ENCODE results near the gene HIPK3. TPM values are rescaled to one million over a fixed set of nuclear protein-coding genes. Genes with fewer than 3 reads are reported as not detected.

HIPK3 gene
- total and polyA plus RNA-seq, 10 of the 15 experiments (the other 5 are each of a cell fraction or from before 2014, with no cell fraction given), result 3.4 to 26.5 (median 13.6) TPM

DNA sequence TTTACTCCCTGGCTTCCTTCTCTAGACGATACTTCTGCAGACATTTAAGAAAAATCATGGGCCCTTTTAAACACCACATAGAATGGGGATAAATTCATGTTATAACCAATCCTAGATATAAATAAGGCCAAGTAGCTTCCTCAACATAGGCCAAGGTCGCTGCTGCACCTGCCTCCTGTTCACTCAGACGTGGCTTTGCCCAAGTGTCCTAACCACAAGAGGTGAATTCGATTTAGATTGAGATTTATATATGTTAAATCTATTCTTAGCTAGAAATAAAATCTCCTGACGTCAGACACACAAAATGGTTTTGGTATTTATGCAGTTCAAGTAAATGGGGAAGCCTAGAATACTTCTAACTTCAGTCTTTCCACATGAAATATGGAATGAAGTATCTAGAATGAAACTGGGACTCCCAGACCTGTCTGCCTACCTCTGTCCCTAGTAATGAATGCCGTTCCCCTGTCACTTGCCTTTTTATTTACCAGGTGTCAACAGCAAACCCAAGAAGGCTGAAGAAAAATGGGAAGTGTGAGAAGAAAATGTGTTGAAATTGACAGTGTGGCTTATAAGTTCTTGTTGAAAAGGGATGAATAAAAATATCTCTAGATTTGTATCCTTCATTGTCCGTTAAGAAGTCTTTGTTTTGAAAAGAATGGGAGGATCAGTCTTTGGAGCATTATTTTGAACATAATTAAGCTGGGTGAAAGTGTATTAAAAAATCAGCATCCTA lies 131.8 kb downstream of the HIPK3 start (continued):
- TF ChIP-seq, protein P1, sequence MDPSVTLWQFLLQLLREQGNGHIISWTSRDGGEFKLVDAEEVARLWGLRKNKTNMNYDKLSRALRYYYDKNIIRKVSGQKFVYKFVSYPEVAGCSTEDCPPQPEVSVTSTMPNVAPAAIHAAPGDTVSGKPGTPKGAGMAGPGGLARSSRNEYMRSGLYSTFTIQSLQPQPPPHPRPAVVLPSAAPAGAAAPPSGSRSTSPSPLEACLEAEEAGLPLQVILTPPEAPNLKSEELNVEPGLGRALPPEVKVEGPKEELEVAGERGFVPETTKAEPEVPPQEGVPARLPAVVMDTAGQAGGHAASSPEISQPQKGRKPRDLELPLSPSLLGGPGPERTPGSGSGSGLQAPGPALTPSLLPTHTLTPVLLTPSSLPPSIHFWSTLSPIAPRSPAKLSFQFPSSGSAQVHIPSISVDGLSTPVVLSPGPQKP (IDR thresholded peaks at IDR 0.05; ENCODE audit: low read depth, low read length), result no peak
- TF ChIP-seq SP1 (IDR thresholded peaks at IDR 0.05; ENCODE audit: low read depth, low read length) (no peak), NBN (IDR thresholded peaks at IDR 0.05) (no peak), RUNX3 (IDR thresholded peaks at IDR 0.05; ENCODE audit: low read length) (peak; percentile 75)
- TF ChIP-seq, protein P2, sequence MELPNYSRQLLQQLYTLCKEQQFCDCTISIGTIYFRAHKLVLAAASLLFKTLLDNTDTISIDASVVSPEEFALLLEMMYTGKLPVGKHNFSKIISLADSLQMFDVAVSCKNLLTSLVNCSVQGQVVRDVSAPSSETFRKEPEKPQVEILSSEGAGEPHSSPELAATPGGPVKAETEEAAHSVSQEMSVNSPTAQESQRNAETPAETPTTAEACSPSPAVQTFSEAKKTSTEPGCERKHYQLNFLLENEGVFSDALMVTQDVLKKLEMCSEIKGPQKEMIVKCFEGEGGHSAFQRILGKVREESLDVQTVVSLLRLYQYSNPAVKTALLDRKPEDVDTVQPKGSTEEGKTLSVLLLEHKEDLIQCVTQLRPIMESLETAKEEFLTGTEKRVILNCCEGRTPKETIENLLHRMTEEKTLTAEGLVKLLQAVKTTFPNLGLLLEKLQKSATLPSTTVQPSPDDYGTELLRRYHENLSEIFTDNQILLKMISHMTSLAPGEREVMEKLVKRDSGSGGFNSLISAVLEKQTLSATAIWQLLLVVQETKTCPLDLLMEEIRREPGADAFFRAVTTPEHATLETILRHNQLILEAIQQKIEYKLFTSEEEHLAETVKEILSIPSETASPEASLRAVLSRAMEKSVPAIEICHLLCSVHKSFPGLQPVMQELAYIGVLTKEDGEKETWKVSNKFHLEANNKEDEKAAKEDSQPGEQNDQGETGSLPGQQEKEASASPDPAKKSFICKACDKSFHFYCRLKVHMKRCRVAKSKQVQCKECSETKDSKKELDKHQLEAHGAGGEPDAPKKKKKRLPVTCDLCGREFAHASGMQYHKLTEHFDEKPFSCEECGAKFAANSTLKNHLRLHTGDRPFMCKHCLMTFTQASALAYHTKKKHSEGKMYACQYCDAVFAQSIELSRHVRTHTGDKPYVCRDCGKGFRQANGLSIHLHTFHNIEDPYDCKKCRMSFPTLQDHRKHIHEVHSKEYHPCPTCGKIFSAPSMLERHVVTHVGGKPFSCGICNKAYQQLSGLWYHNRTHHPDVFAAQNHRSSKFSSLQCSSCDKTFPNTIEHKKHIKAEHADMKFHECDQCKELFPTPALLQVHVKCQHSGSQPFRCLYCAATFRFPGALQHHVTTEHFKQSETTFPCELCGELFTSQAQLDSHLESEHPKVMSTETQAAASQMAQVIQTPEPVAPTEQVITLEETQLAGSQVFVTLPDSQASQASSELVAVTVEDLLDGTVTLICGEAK (IDR thresholded peaks at IDR 0.05; ENCODE audit: borderline replicate concordance), result no peak

DNA sequence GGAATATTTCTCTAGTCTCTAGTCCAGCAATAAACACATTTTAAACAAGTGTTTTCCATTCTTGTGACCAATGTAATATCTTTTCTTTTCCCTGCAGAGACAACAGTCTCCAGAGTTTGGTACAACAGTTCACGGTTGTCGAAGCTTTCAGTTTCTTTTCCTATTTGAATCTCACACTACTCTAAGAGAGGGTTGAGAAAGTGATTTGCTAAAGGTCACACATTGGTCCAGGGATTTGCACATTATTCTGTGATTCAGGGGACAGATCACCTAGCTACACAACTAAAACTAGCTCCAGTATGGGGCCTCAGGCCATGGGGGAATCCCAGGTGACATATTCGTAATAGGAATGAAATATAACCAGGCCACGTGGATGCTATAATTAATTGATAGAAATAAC lies 132.5 kb downstream of the HIPK3 start:
- WGBS (ENCODE audit: insufficient coverage, insufficient replicate concordance, low lambda C conversion rate, missing lambda C conversion rate), result 1% methylated on average over 4 of the region's 4 CpGs
- TF ChIP-seq JUNB (IDR thresholded peaks at IDR 0.05) (peak; percentile 36; the same call in 1 of the 2 replicates), NR2F1 (conservative IDR thresholded peaks at IDR 0.05) (peak; percentile 57), MEF2B (IDR thresholded peaks at IDR 0.05; ENCODE audit: partially characterized antibody, poor library complexity, severe bottlenecking) (peak; percentile 39), RAD51 (IDR thresholded peaks at IDR 0.05) (peak; percentile 47; the same call in 1 of the 2 replicates), IKZF1 (conservative IDR thresholded peaks at IDR 0.05) (peak; percentile 33), PML (IDR thresholded peaks at IDR 0.05; ENCODE audit: low read length) (no peak), IKZF2 (IDR thresholded peaks at IDR 0.05) (peak; percentile 34 to 53; a peak in 3 of 4 replicates), FOXK2 (IDR thresholded peaks at IDR 0.05) (no peak)
- TF ChIP-seq, protein P3, sequence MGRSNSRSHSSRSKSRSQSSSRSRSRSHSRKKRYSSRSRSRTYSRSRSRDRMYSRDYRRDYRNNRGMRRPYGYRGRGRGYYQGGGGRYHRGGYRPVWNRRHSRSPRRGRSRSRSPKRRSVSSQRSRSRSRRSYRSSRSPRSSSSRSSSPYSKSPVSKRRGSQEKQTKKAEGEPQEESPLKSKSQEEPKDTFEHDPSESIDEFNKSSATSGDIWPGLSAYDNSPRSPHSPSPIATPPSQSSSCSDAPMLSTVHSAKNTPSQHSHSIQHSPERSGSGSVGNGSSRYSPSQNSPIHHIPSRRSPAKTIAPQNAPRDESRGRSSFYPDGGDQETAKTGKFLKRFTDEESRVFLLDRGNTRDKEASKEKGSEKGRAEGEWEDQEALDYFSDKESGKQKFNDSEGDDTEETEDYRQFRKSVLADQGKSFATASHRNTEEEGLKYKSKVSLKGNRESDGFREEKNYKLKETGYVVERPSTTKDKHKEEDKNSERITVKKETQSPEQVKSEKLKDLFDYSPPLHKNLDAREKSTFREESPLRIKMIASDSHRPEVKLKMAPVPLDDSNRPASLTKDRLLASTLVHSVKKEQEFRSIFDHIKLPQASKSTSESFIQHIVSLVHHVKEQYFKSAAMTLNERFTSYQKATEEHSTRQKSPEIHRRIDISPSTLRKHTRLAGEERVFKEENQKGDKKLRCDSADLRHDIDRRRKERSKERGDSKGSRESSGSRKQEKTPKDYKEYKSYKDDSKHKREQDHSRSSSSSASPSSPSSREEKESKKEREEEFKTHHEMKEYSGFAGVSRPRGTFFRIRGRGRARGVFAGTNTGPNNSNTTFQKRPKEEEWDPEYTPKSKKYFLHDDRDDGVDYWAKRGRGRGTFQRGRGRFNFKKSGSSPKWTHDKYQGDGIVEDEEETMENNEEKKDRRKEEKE (IDR thresholded peaks at IDR 0.05), result no peak
- FAIRE-seq (peak; percentile 84), DNase-seq (ENCODE audit: low read depth, low spot score) (peak; percentile 45), ATAC-seq (peak; percentile 80)
- Histone ChIP-seq H3K9me3 (replicated peaks; ENCODE audit: control insufficient read depth, insufficient read depth, low read length) (peaks cover 4% of the 10 kb centered on the region; the same call in 2 of the 3 replicates), H3K79me2 (ENCODE audit: control insufficient read depth, insufficient read depth, low read length) (no peaks in the 10 kb centered on the region; the same call in 1 of the 2 replicates), H3K27ac (ENCODE audit: control insufficient read depth, insufficient read depth) (peak overlapping the region; percentile 85), H3K9ac (ENCODE audit: control insufficient read depth, insufficient read depth, low read length) (peak overlapping the region; percentile 31; the same call in 1 of the 2 replicates), H3K4me1 (ENCODE audit: control insufficient read depth, insufficient read depth, low read length) (peaks cover 28% of the 10 kb centered on the region), H2AFZ (ENCODE audit: control insufficient read depth, low read depth, low read length) (peak overlapping the region; percentile 56), H3K36me3 (ENCODE audit: control insufficient read depth in 2 of 2, insufficient read depth in 2 of 2, low read length in 1 of 2) (no peaks in the 10 kb centered on the region), H3K4me3 (peak overlapping the region; percentile 45; the same call in 1 of the 2 replicates), H3K27me3 (replicated peaks in 1 of 2; ENCODE audit: control insufficient read depth in 2 of 2, insufficient read depth in 2 of 2, low read length in 1 of 2) (no peaks in the 10 kb centered on the region), H3K4me2 (ENCODE audit: control insufficient read depth, insufficient read depth) (peak overlapping the region; percentile 89), H4K20me1 (ENCODE audit: control insufficient read depth, insufficient read depth) (no peaks in the 10 kb centered on the region)
- CTCF ChIA-PET, result interaction anchor here (0.7 to 2.7 kb wide), 5 partner anchors 14 to 353 kb away, joined by 3 to 8 read pairs (median 6); no protein-coding TSS in a partner anchor
- RAD21 ChIA-PET (ENCODE audit: unreplicated experiment), result interaction anchor here (0.6 to 1.6 kb wide), 5 partner anchors 10 to 135 kb away, joined by 3 to 13 read pairs (median 3); no protein-coding TSS in a partner anchor
- POLR2A ChIA-PET, result interaction anchor here (0.6 to 1.6 kb wide), 4 partner anchors 11 to 348 kb away, joined by 3 to 7 read pairs (median 4); no protein-coding TSS in a partner anchor
- in situ Hi-C loops (cut with MboI) (no loop called here), intact Hi-C loops (cut with micrococcal nuclease; ENCODE audit: unreplicated experiment) (loop anchor here (10.0 kb wide), 1 partner anchor 665 kb away; the partner anchor contains the start of gene CAPRIN1)
- SMC1A ChIA-PET (ENCODE audit: uncharacterized antibody, unreplicated experiment), result interaction anchor here (0.8 to 2.2 kb wide), 11 partner anchors 9 to 352 kb away, joined by 3 to 13 read pairs (median 4); no protein-coding TSS in a partner anchor
- no TSS peak for BruUV-seq (replicated peaks)
